Measurements from ENCODE around the gene PATE3. TPM values are rescaled to one million over a fixed set of nuclear protein-coding genes. Genes with fewer than 3 reads are reported as not detected.
A peak's percentile ranks its signal among the peaks of the same experiment; 100 is the strongest.

PATE3 gene
- total and polyA plus RNA-seq, 2 of the 13 experiments (the other 11 are each of a cell fraction or from before 2014, with no cell fraction given), result not detected

DNA sequence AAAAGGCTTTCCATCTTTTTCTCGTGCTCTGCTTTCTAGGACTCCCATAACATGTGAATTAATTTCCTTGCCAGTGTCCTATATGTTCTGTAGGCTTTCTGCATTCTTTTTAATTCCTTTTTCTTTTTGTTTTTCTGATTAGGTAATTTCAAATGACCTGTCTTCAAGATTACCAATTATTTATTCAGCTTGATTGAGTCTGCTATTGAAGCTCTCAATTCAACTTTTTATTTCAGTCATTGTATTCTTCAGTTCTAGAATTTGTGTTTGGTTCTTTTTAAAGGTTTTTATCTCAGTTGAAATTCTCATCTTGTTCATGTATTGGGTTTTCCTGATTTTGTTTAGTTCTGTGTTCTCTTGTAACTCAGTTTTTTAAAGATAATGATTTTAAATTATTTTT, 14.5 kb downstream of the PATE3 start:
- intact Hi-C loops (cut with micrococcal nuclease; ENCODE audit: unreplicated experiment) (no loop called here), in situ Hi-C loops (cut with HindIII; ENCODE audit: extremely low pct_ligation_motif_present, low pct_unique_long_range_greater_than_20kb) (no loop called here)
- BruUV-seq (replicated peaks), result no TSS peak
- DNase-seq (ENCODE audit: low spot score) (no peak), FAIRE-seq (no peak), ATAC-seq (no peak)
- Histone ChIP-seq H3K36me3 (replicated peaks in 1 of 2; ENCODE audit: control insufficient read depth in 1 of 2, insufficient read depth in 2 of 2, low read length in 2 of 2) (no peaks in the 10 kb centered on the region), H3K4me3 (replicated peaks in 1 of 3; ENCODE audit: insufficient read depth in 1 of 3, low read depth in 2 of 3, low read length in 3 of 3) (no peak overlapping the region), H3K79me2 (ENCODE audit: insufficient read depth, low read length) (no peaks in the 10 kb centered on the region), H3K4me1 (ENCODE audit: insufficient read depth, low read length) (no peaks in the 10 kb centered on the region), H3K27ac (ENCODE audit: extremely low read length, insufficient read depth, low read length) (no peak overlapping the region), H3K9ac (ENCODE audit: insufficient read depth, low read depth, low read length) (no peak overlapping the region), H3K4me2 (ENCODE audit: low read depth, low read length) (no peak overlapping the region), H2AFZ (ENCODE audit: low read length) (no peak overlapping the region), H4K20me1 (ENCODE audit: insufficient read depth, low read length) (no peaks in the 10 kb centered on the region), H3K27me3 (ENCODE audit: control insufficient read depth in 1 of 2, insufficient read depth in 2 of 2, low read length in 2 of 2) (no peaks in the 10 kb centered on the region), H3K9me3 (ENCODE audit: low read length) (peaks cover 18% of the 10 kb centered on the region)
- TF ChIP-seq ZNF160 (CRISPR knock-in tag; IDR thresholded peaks at IDR 0.05), result peak; percentile 58; the same call in 1 of the 2 replicates
- TF ChIP-seq, protein P1, sequence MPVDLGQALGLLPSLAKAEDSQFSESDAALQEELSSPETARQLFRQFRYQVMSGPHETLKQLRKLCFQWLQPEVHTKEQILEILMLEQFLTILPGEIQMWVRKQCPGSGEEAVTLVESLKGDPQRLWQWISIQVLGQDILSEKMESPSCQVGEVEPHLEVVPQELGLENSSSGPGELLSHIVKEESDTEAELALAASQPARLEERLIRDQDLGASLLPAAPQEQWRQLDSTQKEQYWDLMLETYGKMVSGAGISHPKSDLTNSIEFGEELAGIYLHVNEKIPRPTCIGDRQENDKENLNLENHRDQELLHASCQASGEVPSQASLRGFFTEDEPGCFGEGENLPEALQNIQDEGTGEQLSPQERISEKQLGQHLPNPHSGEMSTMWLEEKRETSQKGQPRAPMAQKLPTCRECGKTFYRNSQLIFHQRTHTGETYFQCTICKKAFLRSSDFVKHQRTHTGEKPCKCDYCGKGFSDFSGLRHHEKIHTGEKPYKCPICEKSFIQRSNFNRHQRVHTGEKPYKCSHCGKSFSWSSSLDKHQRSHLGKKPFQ (CRISPR knock-in tag; IDR thresholded peaks at IDR 0.05; ENCODE audit: insufficient replicate concordance), result no peak
- POLR2A ChIA-PET, result no interaction called here
- CTCF ChIA-PET (ENCODE audit: low intra/inter-chr PET ratio, low total read pairs), result no interaction called here
- WGBS (ENCODE audit: low lambda C conversion rate), result 3% methylated on average over 1 of the region's 1 CpG

DNA sequence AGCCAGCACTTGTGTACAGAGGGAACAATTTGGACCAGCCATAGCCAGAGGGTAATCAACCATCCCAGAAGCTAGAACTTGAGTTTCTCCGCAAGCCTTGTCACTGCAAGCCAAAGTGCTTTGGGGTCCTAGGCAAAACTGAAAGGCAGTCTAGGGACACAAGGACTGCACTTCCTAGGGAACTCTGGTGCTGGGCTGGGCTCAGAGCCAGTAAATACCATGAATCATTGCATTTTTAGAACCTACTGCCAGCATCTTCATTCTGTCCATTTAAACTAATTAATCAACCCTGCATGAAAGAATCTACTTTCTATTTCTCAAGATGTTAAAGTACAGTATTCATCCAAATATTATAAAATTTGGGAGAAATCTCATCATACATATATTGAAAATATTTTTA, 20.0 kb downstream of the PATE3 start:
- POLR2A ChIA-PET, result no interaction called here
- H3K9me3 ChIP-seq (ENCODE audit: low read length), result peaks cover 7% of the 10 kb centered on the region; the same call in 1 of the 2 replicates
- H3K36me3 ChIP-seq (replicated peaks in 1 of 2; ENCODE audit: control insufficient read depth in 1 of 2, insufficient read depth in 2 of 2, low read length in 2 of 2), result no peaks in the 10 kb centered on the region
- no peak overlapping the region for H2AFZ ChIP-seq (ENCODE audit: low read length)
- FAIRE-seq (no peak), DNase-seq (ENCODE audit: low spot score) (no peak), ATAC-seq (no peak)
- H3K4me3 ChIP-seq (replicated peaks in 1 of 3; ENCODE audit: insufficient read depth in 1 of 3, low read depth in 2 of 3, low read length in 3 of 3), result no peak overlapping the region
- H3K27ac ChIP-seq (ENCODE audit: extremely low read length, insufficient read depth, low read length), result no peak overlapping the region
- in situ Hi-C loops (cut with HindIII; ENCODE audit: extremely low pct_ligation_motif_present, low pct_unique_long_range_greater_than_20kb), result no loop called here
- H3K4me2 ChIP-seq (ENCODE audit: low read depth, low read length), result no peak overlapping the region
- 86% methylated on average over 1 of the region's 1 CpG for WGBS (ENCODE audit: low lambda C conversion rate)
- H3K79me2 ChIP-seq (ENCODE audit: insufficient read depth, low read length), result no peaks in the 10 kb centered on the region
- no peak overlapping the region for H3K9ac ChIP-seq (ENCODE audit: insufficient read depth, low read depth, low read length)
- H3K4me1 ChIP-seq (ENCODE audit: insufficient read depth, low read length), result no peaks in the 10 kb centered on the region
- intact Hi-C loops (cut with micrococcal nuclease; ENCODE audit: unreplicated experiment), result no loop called here
- BruUV-seq (replicated peaks), result no TSS peak
- H4K20me1 ChIP-seq (ENCODE audit: insufficient read depth, low read length), result no peaks in the 10 kb centered on the region
- H3K27me3 ChIP-seq (ENCODE audit: control insufficient read depth in 1 of 2, insufficient read depth in 2 of 2, low read length in 2 of 2), result 0 out of 5 replicates have a peak, but pooled peaks cover 0 to 2% of the 10 kb centered on the region in 2 experiments
- CTCF ChIA-PET (ENCODE audit: low intra/inter-chr PET ratio, low total read pairs), result no interaction called here
- TF ChIP-seq ZNF704 (CRISPR knock-in tag; IDR thresholded peaks at IDR 0.05; ENCODE audit: borderline replicate concordance), result no peak
- no peak for TF ChIP-seq ZNF772 (CRISPR knock-in tag; IDR thresholded peaks at IDR 0.05)
- no peak for TF ChIP-seq RFX1 (IDR thresholded peaks at IDR 0.05)
- no peak for TF ChIP-seq SNAI1 (CRISPR knock-in tag; IDR thresholded peaks at IDR 0.05; ENCODE audit: borderline replicate concordance)
- no peak for TF ChIP-seq HOXD1 (CRISPR knock-in tag; IDR thresholded peaks at IDR 0.05)
- no peak for TF ChIP-seq ZNF501 (CRISPR knock-in tag; IDR thresholded peaks at IDR 0.05)
- TF ChIP-seq ZBTB38 (CRISPR knock-in tag; IDR thresholded peaks at IDR 0.05), result no peak
- TF ChIP-seq ATRX (CRISPR knock-in tag; IDR thresholded peaks at IDR 0.05; ENCODE audit: borderline replicate concordance), result no peak
- no peak for TF ChIP-seq RBM39 (IDR thresholded peaks at IDR 0.05; ENCODE audit: low read depth, low read length, poor library complexity, severe bottlenecking)
- no peak for TF ChIP-seq FOSL1 (CRISPR knock-in tag; IDR thresholded peaks at IDR 0.05; ENCODE audit: borderline replicate concordance)
- TF ChIP-seq ZNF251 (CRISPR knock-in tag; IDR thresholded peaks at IDR 0.05), result no peak
- no peak for TF ChIP-seq UBTF (CRISPR knock-in tag; IDR thresholded peaks at IDR 0.05)
- no peak for TF ChIP-seq RAD21 (CRISPR knock-in tag; IDR thresholded peaks at IDR 0.05)
